GM18951 (cell line): ENCODE results near the gene C10orf105.

ENCODE experiments used
- POLR2A ChIP-seq: IDR thresholded peaks from 4 replicates; pipeline ENCODE4 v1.6.1; 2011; ENCODE audit warnings: mild to moderate bottlenecking; ENCODE audit not compliant: insufficient read length, insufficient read depth; ENCODE audit errors: extremely low read depth
- in situ Hi-C: fragments of 300-500 bp; cut with MboI; formaldehyde crosslinking; loops from one replicate; pipeline ENCODE4 v1.12.0; 2022; ENCODE audit warnings: low sequenced_read_pairs, mixed read lengths, inconsistent platforms; ENCODE audit not compliant: unreplicated experiment

C10orf105 gene

GRCh38 chr10:71739358-71739900, 19.9 kb upstream of the C10orf105 start:
- in situ Hi-C loops: no loop called here

GRCh38 chr10:71737834-71738197, 18.2 kb upstream of the C10orf105 start:
- no peak for TF ChIP-seq POLR2A
- in situ Hi-C loops: no loop called here

More at GRCh38 chr10:71739358-71739900, 19.9 kb upstream of the C10orf105 start:
- no peak for TF ChIP-seq POLR2A

- in situ Hi-C loops: no loop called here
- TF ChIP-seq POLR2A: no peak
These were observed 17.6 kb upstream of the C10orf105 start for GRCh38 chr10:71737001-71737833.

GRCh38 chr10:71736570-71736952, 17.0 kb upstream of the C10orf105 start:
- in situ Hi-C loops: no loop called here
- no peak for TF ChIP-seq POLR2A

GRCh38 chr10:71735709-71736569, 16.4 kb upstream of the C10orf105 start:
- in situ Hi-C loops: no loop called here

GRCh38 chr10:71734797-71735196, 15.2 kb upstream of the C10orf105 start:
- in situ Hi-C loops: no loop called here
- no peak for TF ChIP-seq POLR2A

More at GRCh38 chr10:71735709-71736569, 16.4 kb upstream of the C10orf105 start:
- no peak for TF ChIP-seq POLR2A

- no peak for TF ChIP-seq POLR2A
- in situ Hi-C loops: no loop called here
These were observed 12.2 kb upstream of the C10orf105 start for GRCh38 chr10:71731791-71732190.

- no peak for TF ChIP-seq POLR2A
These were observed 9.6 kb upstream of the C10orf105 start for GRCh38 chr10:71729161-71729636.

GRCh38 chr10:71727738-71728737, 8.5 kb upstream of the C10orf105 start:
- TF ChIP-seq POLR2A: peak; percentile 56
- in situ Hi-C loops: no loop called here

More at GRCh38 chr10:71729161-71729636, 9.6 kb upstream of the C10orf105 start:
- in situ Hi-C loops: no loop called here

- in situ Hi-C loops: no loop called here
These were observed 7.6 kb upstream of the C10orf105 start for GRCh38 chr10:71727105-71727737.

GRCh38 chr10:71726580-71727104, 7.1 kb upstream of the C10orf105 start:
- in situ Hi-C loops: no loop called here
- no peak for TF ChIP-seq POLR2A

More at GRCh38 chr10:71727105-71727737, 7.6 kb upstream of the C10orf105 start:
- no peak for TF ChIP-seq POLR2A
